ENCODE data around the gene ZNF436. TPM values are rescaled to one million over a fixed set of nuclear protein-coding genes. Genes with fewer than 3 reads are reported as not detected.

The ZNF436 gene
- total RNA-seq, 1 donor: 32.9 TPM

DNA sequence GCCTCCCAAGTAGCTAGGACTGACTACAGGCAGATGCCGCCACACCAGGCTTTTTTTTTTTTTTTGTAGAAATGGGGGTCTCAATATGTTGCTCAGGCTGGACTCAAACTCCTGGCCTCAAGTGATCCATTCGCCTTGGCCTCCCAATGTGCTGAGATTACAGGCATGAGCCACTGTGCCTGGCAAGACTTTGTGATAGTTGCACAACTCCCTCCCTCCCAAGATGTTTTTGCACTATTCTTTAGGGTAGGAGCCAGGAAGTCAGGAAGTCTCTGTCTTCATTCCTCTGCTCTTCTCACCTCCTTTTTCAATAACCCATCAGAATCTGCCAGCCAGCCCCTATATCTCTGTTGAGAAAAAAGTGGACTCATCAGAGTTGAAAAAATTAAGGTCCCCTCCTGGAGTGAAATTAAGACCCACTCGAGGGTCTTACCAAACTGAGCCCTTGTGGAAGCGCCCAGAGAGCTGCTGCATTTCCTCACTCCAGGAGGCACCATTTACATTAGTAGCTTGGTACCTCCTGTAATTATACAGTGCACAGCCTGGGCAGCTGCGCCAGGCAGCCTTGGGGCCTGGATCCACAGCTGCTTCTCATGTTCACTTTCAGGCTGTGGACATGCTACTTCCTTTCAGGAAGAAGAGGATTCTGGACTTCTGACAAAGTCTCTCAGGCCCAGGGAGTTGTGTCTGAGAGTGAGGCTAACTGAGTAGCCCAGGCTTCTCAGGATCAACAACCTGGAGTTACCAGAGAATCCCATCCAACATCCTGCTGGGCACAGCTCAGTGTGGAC is 30.9 kb upstream of the ZNF436 start:
- Histone ChIP-seq H2AFZ (ENCODE audit: low read length) (peak overlapping the region; percentile 10), H3K9me3 (ENCODE audit: low read depth, low read length) (no peaks in the 10 kb centered on the region), H3K27me3 (ENCODE audit: insufficient read depth, low read length) (no peaks in the 10 kb centered on the region), H3K4me3 (ENCODE audit: insufficient read depth, low read length) (no peak overlapping the region), H3K4me2 (ENCODE audit: insufficient read depth, low read length) (no peak overlapping the region), H4K20me1 (ENCODE audit: insufficient read depth, low read length) (no peaks in the 10 kb centered on the region), H3K36me3 (ENCODE audit: insufficient read depth, low read length) (no peaks in the 10 kb centered on the region), H3K27ac (ENCODE audit: low read depth, low read length) (no peak overlapping the region), H3K79me2 (ENCODE audit: insufficient read depth, low read length) (no peaks in the 10 kb centered on the region), H3K4me1 (ENCODE audit: insufficient read depth, low read length) (peaks cover 32% of the 10 kb centered on the region)
- TF ChIP-seq, protein P1, sequence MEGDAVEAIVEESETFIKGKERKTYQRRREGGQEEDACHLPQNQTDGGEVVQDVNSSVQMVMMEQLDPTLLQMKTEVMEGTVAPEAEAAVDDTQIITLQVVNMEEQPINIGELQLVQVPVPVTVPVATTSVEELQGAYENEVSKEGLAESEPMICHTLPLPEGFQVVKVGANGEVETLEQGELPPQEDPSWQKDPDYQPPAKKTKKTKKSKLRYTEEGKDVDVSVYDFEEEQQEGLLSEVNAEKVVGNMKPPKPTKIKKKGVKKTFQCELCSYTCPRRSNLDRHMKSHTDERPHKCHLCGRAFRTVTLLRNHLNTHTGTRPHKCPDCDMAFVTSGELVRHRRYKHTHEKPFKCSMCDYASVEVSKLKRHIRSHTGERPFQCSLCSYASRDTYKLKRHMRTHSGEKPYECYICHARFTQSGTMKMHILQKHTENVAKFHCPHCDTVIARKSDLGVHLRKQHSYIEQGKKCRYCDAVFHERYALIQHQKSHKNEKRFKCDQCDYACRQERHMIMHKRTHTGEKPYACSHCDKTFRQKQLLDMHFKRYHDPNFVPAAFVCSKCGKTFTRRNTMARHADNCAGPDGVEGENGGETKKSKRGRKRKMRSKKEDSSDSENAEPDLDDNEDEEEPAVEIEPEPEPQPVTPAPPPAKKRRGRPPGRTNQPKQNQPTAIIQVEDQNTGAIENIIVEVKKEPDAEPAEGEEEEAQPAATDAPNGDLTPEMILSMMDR (IDR thresholded peaks at IDR 0.05; ENCODE audit: extremely low read depth, low read depth, low read length): no peak
- peak; percentile 43 for DNase-seq (ENCODE audit: insufficient read length, low spot score, missing footprints)

GRCh38 chr1:23399229-23399628 is 29.6 kb upstream of the ZNF436 start:
- no peaks in the 10 kb centered on the region for H3K36me3 ChIP-seq (ENCODE audit: insufficient read depth, low read length)
- H3K4me3 ChIP-seq (ENCODE audit: insufficient read depth, low read length): no peak overlapping the region
- no peak overlapping the region for H3K27ac ChIP-seq (ENCODE audit: low read depth, low read length)
- no peaks in the 10 kb centered on the region for H3K79me2 ChIP-seq (ENCODE audit: insufficient read depth, low read length)
- TF ChIP-seq, protein P1 (IDR thresholded peaks at IDR 0.05; ENCODE audit: extremely low read depth, low read depth, low read length): no peak
- H4K20me1 ChIP-seq (ENCODE audit: insufficient read depth, low read length): no peaks in the 10 kb centered on the region
- H3K27me3 ChIP-seq (ENCODE audit: insufficient read depth, low read length): no peaks in the 10 kb centered on the region
- H2AFZ ChIP-seq (ENCODE audit: low read length): no peak overlapping the region
- H3K4me1 ChIP-seq (ENCODE audit: insufficient read depth, low read length): peaks cover 39% of the 10 kb centered on the region
- DNase-seq (ENCODE audit: insufficient read length, low spot score, missing footprints): no peak
- no peak overlapping the region for H3K4me2 ChIP-seq (ENCODE audit: insufficient read depth, low read length)
- H3K9me3 ChIP-seq (ENCODE audit: low read depth, low read length): no peaks in the 10 kb centered on the region

DNA sequence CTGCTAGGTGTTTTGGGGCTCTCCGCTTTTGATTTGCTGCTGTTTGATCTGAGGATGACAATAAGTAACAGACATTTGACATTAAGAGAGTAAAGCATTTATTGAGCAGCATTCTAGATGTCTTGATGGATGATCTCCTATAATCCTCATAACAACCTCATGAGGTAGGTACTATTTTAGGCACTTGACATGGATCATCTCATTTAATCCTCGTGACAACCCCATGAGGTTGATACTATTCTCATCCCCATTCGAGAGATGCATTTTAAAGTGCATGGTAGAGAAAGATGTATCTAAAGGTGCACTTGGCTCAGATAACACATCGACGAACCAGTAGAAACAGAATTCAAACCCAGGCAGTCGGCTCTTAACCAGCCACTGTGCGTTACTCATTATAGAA is 28.3 kb upstream of the ZNF436 start:
- Histone ChIP-seq H3K27ac (ENCODE audit: low read depth, low read length) (no peak overlapping the region), H4K20me1 (ENCODE audit: insufficient read depth, low read length) (no peaks in the 10 kb centered on the region), H3K9me3 (ENCODE audit: low read depth, low read length) (no peaks in the 10 kb centered on the region), H3K4me2 (ENCODE audit: insufficient read depth, low read length) (no peak overlapping the region), H2AFZ (ENCODE audit: low read length) (no peak overlapping the region), H3K4me3 (ENCODE audit: insufficient read depth, low read length) (no peak overlapping the region), H3K27me3 (ENCODE audit: insufficient read depth, low read length) (no peaks in the 10 kb centered on the region), H3K36me3 (ENCODE audit: insufficient read depth, low read length) (no peaks in the 10 kb centered on the region), H3K79me2 (ENCODE audit: insufficient read depth, low read length) (no peaks in the 10 kb centered on the region), H3K4me1 (ENCODE audit: insufficient read depth, low read length) (peaks cover 38% of the 10 kb centered on the region)
- TF ChIP-seq, protein P1 (IDR thresholded peaks at IDR 0.05; ENCODE audit: extremely low read depth, low read depth, low read length): no peak
- DNase-seq (ENCODE audit: insufficient read length, low spot score, missing footprints): no peak

DNA sequence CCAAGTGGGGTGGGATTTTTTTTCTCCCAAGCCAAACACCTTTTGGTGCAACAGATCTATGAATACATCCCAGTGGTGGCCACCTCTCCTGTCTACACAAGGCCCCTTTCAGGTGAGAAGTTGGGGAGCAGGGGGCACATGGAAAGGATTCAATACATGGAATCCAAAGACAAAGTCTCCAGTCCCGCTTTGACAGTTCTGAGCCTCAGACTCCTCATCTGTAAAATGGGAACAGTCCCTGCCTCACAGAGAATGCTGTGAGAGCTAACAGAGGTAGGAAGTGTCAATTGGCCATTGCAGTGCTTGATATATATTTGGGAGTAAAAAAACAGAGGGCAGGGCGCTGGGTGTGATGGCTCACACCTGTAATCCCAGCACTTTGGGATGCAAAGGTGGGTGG is 26.7 kb upstream of the ZNF436 start:
- Histone ChIP-seq H3K4me1 (ENCODE audit: insufficient read depth, low read length) (peaks cover 31% of the 10 kb centered on the region), H3K27ac (ENCODE audit: low read depth, low read length) (no peak overlapping the region), H3K79me2 (ENCODE audit: insufficient read depth, low read length) (no peaks in the 10 kb centered on the region), H4K20me1 (ENCODE audit: insufficient read depth, low read length) (no peaks in the 10 kb centered on the region), H3K9me3 (ENCODE audit: low read depth, low read length) (no peaks in the 10 kb centered on the region), H3K4me3 (ENCODE audit: insufficient read depth, low read length) (no peak overlapping the region), H3K27me3 (ENCODE audit: insufficient read depth, low read length) (no peaks in the 10 kb centered on the region), H3K36me3 (ENCODE audit: insufficient read depth, low read length) (no peaks in the 10 kb centered on the region), H2AFZ (ENCODE audit: low read length) (no peak overlapping the region), H3K4me2 (ENCODE audit: insufficient read depth, low read length) (no peak overlapping the region)
- TF ChIP-seq, protein P1 (IDR thresholded peaks at IDR 0.05; ENCODE audit: extremely low read depth, low read depth, low read length): no peak
- DNase-seq (ENCODE audit: insufficient read length, low spot score, missing footprints): no peak
